ENCODE data around the gene DNAJC22. TPM values are rescaled to one million over a fixed set of nuclear protein-coding genes. Genes with fewer than 3 reads are reported as not detected.

The DNAJC22 gene
- total RNA-seq, 1 experiment from 2014 or later: 0.24 TPM

DNA sequence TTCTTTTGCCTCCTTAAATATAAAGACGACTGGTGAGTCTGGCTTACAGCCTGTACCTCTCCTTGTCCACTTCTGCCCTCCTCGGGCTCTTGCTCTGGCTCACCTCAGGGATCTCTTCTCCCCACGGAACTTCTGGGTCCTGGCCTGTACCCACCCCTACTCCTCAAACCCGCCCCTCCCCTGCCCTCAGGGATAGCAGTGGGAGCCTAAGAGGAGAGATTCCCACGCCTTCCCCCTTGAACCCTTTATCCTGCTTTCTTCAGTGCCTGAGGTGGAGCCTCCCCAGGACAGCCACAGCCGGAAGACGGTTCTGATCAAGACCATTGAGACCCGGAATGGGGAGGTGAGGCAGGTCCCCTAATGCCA is 49.0 kb upstream of the DNAJC22 start (continued):
- TF ChIP-seq, protein P1, sequence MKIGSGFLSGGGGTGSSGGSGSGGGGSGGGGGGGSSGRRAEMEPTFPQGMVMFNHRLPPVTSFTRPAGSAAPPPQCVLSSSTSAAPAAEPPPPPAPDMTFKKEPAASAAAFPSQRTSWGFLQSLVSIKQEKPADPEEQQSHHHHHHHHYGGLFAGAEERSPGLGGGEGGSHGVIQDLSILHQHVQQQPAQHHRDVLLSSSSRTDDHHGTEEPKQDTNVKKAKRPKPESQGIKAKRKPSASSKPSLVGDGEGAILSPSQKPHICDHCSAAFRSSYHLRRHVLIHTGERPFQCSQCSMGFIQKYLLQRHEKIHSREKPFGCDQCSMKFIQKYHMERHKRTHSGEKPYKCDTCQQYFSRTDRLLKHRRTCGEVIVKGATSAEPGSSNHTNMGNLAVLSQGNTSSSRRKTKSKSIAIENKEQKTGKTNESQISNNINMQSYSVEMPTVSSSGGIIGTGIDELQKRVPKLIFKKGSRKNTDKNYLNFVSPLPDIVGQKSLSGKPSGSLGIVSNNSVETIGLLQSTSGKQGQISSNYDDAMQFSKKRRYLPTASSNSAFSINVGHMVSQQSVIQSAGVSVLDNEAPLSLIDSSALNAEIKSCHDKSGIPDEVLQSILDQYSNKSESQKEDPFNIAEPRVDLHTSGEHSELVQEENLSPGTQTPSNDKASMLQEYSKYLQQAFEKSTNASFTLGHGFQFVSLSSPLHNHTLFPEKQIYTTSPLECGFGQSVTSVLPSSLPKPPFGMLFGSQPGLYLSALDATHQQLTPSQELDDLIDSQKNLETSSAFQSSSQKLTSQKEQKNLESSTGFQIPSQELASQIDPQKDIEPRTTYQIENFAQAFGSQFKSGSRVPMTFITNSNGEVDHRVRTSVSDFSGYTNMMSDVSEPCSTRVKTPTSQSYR (CRISPR knock-in tag; IDR thresholded peaks at IDR 0.05): no peak
- TF ChIP-seq, protein P2, sequence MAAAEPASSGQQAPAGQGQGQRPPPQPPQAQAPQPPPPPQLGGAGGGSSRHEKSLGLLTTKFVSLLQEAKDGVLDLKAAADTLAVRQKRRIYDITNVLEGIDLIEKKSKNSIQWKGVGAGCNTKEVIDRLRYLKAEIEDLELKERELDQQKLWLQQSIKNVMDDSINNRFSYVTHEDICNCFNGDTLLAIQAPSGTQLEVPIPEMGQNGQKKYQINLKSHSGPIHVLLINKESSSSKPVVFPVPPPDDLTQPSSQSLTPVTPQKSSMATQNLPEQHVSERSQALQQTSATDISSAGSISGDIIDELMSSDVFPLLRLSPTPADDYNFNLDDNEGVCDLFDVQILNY (CRISPR knock-in tag; IDR thresholded peaks at IDR 0.05): no peak
- TF ChIP-seq, protein P3, sequence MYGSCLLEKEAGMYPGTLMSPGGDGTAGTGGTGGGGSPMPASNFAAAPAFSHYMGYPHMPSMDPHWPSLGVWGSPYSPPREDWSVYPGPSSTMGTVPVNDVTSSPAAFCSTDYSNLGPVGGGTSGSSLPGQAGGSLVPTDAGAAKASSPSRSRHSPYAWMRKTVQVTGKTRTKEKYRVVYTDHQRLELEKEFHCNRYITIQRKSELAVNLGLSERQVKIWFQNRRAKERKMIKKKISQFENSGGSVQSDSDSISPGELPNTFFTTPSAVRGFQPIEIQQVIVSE (CRISPR knock-in tag; IDR thresholded peaks at IDR 0.05; ENCODE audit: borderline replicate concordance): no peak
- TF ChIP-seq, protein P4, sequence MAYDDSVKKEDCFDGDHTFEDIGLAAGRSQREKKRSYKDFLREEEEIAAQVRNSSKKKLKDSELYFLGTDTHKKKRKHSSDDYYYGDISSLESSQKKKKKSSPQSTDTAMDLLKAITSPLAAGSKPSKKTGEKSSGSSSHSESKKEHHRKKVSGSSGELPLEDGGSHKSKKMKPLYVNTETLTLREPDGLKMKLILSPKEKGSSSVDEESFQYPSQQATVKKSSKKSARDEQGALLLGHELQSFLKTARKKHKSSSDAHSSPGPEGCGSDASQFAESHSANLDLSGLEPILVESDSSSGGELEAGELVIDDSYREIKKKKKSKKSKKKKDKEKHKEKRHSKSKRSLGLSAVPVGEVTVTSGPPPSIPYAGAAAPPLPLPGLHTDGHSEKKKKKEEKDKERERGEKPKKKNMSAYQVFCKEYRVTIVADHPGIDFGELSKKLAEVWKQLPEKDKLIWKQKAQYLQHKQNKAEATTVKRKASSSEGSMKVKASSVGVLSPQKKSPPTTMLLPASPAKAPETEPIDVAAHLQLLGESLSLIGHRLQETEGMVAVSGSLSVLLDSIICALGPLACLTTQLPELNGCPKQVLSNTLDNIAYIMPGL (CRISPR knock-in tag; IDR thresholded peaks at IDR 0.05): no peak

DNA sequence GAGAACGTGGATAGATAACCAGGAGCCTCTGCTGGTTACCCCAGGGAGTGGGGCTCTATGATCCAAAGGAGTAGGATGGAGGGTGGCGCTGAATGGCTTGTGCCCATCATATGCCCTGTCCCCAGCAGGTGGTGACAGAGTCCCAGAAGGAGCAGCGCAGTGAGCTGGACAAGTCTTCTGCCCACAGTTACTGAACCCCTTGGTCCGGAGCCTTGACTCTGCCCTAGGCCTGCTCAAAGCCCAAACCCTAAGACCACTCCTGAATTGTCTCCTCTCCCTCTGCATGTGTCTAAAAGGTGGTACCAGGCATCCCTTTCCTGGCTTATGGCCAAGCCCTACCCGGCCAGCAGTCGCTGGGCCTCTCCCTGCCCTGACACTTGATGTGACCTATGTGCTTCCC is 48.5 kb upstream of the DNAJC22 start:
- CTCF ChIA-PET: interaction anchor here (0.7 to 1.9 kb wide), 5 partner anchors 25 to 282 kb away, joined by 3 to 11 read pairs (median 4); partner anchors contain the start of gene TROAP
- no peak overlapping the region for H3K27ac Mint-ChIP-seq
- H3K9me3 Mint-ChIP-seq: no peaks in the 10 kb centered on the region
- no peak for ATAC-seq
- H3K27me3 Mint-ChIP-seq (ENCODE audit: low read depth): peaks cover 87% of the 10 kb centered on the region
- no peaks in the 10 kb centered on the region for H3K36me3 Mint-ChIP-seq
- peak overlapping the region; percentile 62; the same call in 1 of the 2 replicates for H3K4me3 Mint-ChIP-seq
- peaks cover 22% of the 10 kb centered on the region for H3K4me1 Mint-ChIP-seq
- POLR2A ChIA-PET: no interaction called here
- no peak for DNase-seq (ENCODE audit: low spot score)
- TF ChIP-seq CREM (CRISPR knock-in tag; IDR thresholded peaks at IDR 0.05) (no peak), MXD4 (CRISPR knock-in tag; IDR thresholded peaks at IDR 0.05; ENCODE audit: borderline replicate concordance) (no peak), ZNF423 (CRISPR knock-in tag; IDR thresholded peaks at IDR 0.05) (no peak), ELF4 (CRISPR knock-in tag; IDR thresholded peaks at IDR 0.05; ENCODE audit: low read depth) (no peak), HMGA2 (CRISPR knock-in tag; IDR thresholded peaks at IDR 0.05) (no peak)
- TF ChIP-seq, protein P4 (CRISPR knock-in tag; IDR thresholded peaks at IDR 0.05): no peak
- TF ChIP-seq, protein P5, sequence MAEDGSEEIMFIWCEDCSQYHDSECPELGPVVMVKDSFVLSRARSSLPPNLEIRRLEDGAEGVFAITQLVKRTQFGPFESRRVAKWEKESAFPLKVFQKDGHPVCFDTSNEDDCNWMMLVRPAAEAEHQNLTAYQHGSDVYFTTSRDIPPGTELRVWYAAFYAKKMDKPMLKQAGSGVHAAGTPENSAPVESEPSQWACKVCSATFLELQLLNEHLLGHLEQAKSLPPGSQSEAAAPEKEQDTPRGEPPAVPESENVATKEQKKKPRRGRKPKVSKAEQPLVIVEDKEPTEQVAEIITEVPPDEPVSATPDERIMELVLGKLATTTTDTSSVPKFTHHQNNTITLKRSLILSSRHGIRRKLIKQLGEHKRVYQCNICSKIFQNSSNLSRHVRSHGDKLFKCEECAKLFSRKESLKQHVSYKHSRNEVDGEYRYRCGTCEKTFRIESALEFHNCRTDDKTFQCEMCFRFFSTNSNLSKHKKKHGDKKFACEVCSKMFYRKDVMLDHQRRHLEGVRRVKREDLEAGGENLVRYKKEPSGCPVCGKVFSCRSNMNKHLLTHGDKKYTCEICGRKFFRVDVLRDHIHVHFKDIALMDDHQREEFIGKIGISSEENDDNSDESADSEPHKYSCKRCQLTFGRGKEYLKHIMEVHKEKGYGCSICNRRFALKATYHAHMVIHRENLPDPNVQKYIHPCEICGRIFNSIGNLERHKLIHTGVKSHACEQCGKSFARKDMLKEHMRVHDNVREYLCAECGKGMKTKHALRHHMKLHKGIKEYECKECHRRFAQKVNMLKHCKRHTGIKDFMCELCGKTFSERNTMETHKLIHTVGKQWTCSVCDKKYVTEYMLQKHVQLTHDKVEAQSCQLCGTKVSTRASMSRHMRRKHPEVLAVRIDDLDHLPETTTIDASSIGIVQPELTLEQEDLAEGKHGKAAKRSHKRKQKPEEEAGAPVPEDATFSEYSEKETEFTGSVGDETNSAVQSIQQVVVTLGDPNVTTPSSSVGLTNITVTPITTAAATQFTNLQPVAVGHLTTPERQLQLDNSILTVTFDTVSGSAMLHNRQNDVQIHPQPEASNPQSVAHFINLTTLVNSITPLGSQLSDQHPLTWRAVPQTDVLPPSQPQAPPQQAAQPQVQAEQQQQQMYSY (CRISPR knock-in tag; IDR thresholded peaks at IDR 0.05): no peak
- TF ChIP-seq, protein P6, sequence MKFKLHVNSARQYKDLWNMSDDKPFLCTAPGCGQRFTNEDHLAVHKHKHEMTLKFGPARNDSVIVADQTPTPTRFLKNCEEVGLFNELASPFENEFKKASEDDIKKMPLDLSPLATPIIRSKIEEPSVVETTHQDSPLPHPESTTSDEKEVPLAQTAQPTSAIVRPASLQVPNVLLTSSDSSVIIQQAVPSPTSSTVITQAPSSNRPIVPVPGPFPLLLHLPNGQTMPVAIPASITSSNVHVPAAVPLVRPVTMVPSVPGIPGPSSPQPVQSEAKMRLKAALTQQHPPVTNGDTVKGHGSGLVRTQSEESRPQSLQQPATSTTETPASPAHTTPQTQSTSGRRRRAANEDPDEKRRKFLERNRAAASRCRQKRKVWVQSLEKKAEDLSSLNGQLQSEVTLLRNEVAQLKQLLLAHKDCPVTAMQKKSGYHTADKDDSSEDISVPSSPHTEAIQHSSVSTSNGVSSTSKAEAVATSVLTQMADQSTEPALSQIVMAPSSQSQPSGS (CRISPR knock-in tag; IDR thresholded peaks at IDR 0.05; ENCODE audit: borderline replicate concordance, low read depth): no peak
- TF ChIP-seq, protein P7, sequence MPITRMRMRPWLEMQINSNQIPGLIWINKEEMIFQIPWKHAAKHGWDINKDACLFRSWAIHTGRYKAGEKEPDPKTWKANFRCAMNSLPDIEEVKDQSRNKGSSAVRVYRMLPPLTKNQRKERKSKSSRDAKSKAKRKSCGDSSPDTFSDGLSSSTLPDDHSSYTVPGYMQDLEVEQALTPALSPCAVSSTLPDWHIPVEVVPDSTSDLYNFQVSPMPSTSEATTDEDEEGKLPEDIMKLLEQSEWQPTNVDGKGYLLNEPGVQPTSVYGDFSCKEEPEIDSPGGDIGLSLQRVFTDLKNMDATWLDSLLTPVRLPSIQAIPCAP (CRISPR knock-in tag; IDR thresholded peaks at IDR 0.05): no peak
- TF ChIP-seq, protein P1 (CRISPR knock-in tag; IDR thresholded peaks at IDR 0.05): no peak
- TF ChIP-seq, protein P8, sequence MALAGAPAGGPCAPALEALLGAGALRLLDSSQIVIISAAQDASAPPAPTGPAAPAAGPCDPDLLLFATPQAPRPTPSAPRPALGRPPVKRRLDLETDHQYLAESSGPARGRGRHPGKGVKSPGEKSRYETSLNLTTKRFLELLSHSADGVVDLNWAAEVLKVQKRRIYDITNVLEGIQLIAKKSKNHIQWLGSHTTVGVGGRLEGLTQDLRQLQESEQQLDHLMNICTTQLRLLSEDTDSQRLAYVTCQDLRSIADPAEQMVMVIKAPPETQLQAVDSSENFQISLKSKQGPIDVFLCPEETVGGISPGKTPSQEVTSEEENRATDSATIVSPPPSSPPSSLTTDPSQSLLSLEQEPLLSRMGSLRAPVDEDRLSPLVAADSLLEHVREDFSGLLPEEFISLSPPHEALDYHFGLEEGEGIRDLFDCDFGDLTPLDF (CRISPR knock-in tag; IDR thresholded peaks at IDR 0.05): no peak
- TF ChIP-seq, protein P9, sequence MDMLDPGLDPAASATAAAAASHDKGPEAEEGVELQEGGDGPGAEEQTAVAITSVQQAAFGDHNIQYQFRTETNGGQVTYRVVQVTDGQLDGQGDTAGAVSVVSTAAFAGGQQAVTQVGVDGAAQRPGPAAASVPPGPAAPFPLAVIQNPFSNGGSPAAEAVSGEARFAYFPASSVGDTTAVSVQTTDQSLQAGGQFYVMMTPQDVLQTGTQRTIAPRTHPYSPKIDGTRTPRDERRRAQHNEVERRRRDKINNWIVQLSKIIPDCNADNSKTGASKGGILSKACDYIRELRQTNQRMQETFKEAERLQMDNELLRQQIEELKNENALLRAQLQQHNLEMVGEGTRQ (CRISPR knock-in tag; IDR thresholded peaks at IDR 0.05): no peak

Data from WTC11 (cell line).